K562 (cell line): ENCODE data around the gene CAMSAP3. TPM values are rescaled to one million over a fixed set of nuclear protein-coding genes. Genes with fewer than 3 reads are reported as not detected.
A peak's percentile ranks its signal among the peaks of the same experiment; 100 is the strongest.

Experiments
- ATF2 ChIP-seq: sonication (generic); formaldehyde crosslinking; IDR thresholded peaks from 2 replicates; pipeline ENCODE4 v1.8.1; 2022; ENCODE audit warnings: missing genetic modification reagents
- CCNT2 ChIP-seq: IDR thresholded peaks from 2 replicates; pipeline ENCODE4 v1.6.1; 2011; ENCODE audit warnings: borderline replicate concordance, low read depth, mild to moderate bottlenecking, moderate library complexity, mixed read lengths, low read length; ENCODE audit not compliant: insufficient read length; ENCODE audit errors: extremely low read depth
- HCFC1 ChIP-seq: IDR thresholded peaks from 2 replicates; pipeline ENCODE4 v1.6.1; 2012; ENCODE audit warnings: low read depth, low read length, improper control_type of control experiment
- HDAC3 ChIP-seq: fragments of 450-650 bp; IDR thresholded peaks from 2 replicates; pipeline ENCODE4 v1.6.1; 2018; ENCODE audit warnings: borderline replicate concordance, mild to moderate bottlenecking, moderate library complexity; ENCODE audit not compliant: partially characterized antibody
- POLR2AphosphoS5 ChIP-seq: IDR thresholded peaks from 2 replicates; pipeline ENCODE4 v1.6.1; 2011; ENCODE audit warnings: mild to moderate bottlenecking, low read depth, low read length, moderate library complexity; ENCODE audit not compliant: control insufficient read depth, insufficient read depth
- PRPF4 ChIP-seq: fragments of 200-400 bp; formaldehyde crosslinking; IDR thresholded peaks from one replicate; pipeline ENCODE4 v1.6.1; 2017; ENCODE audit warnings: low read length, low read depth, mild to moderate bottlenecking; ENCODE audit not compliant: insufficient read depth, poor library complexity, severe bottlenecking
- RB1 ChIP-seq: fragments of 450-650 bp; IDR thresholded peaks from 2 replicates; pipeline ENCODE4 v1.6.1; 2017; ENCODE audit warnings: low read depth, mild to moderate bottlenecking
- RBM34 ChIP-seq: fragments of 200-400 bp; formaldehyde crosslinking; IDR thresholded peaks from 2 replicates; pipeline ENCODE4 v1.6.1; 2018; ENCODE audit warnings: low read length, borderline replicate concordance; ENCODE audit not compliant: insufficient read depth
- TFAM ChIP-seq: fragments of 250-450 bp; sonication (Bioruptor Pico); conservative IDR thresholded peaks from 2 replicates; pipeline ENCODE4 v1.5.0; 2021; ENCODE audit warnings: mild to moderate bottlenecking, moderate library complexity
- ZNF551 ChIP-seq: fragments of 250-450 bp; sonication (Bioruptor Pico); IDR thresholded peaks from 2 replicates; pipeline ENCODE4 v1.5.0; 2021; ENCODE audit warnings: mild to moderate bottlenecking, moderate library complexity
- polyA plus RNA-seq, 8 experiments: library from polyadenylated mRNA; depleted of rRNA in 4 of 8; stranded (reverse) in 5 of 8; unstranded in 3 of 8; fragments of >200 nt; fragmentation: Nextera tagmentation in 2 of 8; fragmentation: Illumina TruSeq in 1 of 8; extraction: Ambion mirVana in 2 of 8; extraction: Trizol in 1 of 8; gene quantifications; 2 replicates each; pipeline versions ENCODE4 v1.2.1 to v1.2.3, GENCODE V29; 2011 to 2014; ENCODE audit warnings: inconsistent platforms in 1 of 8, missing spikeins in 1 of 8
- total RNA-seq, 7 experiments: library from RNA; depleted of rRNA in 6 of 7; stranded (reverse); fragments of >200 nt in 6 of 7; fragmentation: Illumina TruSeq in 2 of 7; extraction: Trizol in 2 of 7; gene quantifications; 2 replicates each; pipeline versions ENCODE4 v1.2.1 to v1.2.3, GENCODE V29; 2011 to 2021; ENCODE audit warnings: low replicate concordance in 1 of 7
- TF ChIP-seq, protein P1 (sequence below): sonication (generic); formaldehyde crosslinking; IDR thresholded peaks from 2 replicates; pipeline ENCODE4 v1.8.0; 2022; ENCODE audit warnings: missing genetic modification reagents, mild to moderate bottlenecking, borderline replicate concordance
- TF ChIP-seq, protein P2 (sequence below): fragments of 250-450 bp; sonication (Bioruptor Pico); IDR thresholded peaks from 2 replicates; pipeline ENCODE4 v1.4.0; 2020; ENCODE audit warnings: mild to moderate bottlenecking, moderate library complexity
- TF ChIP-seq, protein P3 (sequence below): sonication (generic); formaldehyde crosslinking; IDR thresholded peaks from 2 replicates; pipeline ENCODE4 v1.8.1; 2023; ENCODE audit warnings: missing genetic modification reagents, mild to moderate bottlenecking, borderline replicate concordance

Gene CAMSAP3
- total and polyA plus RNA-seq, 9 of the 15 experiments (the other 6 are each of a cell fraction or from before 2014, with no cell fraction given): 0.01 to 0.89 (median 0.22) TPM; not detected in 1

DNA sequence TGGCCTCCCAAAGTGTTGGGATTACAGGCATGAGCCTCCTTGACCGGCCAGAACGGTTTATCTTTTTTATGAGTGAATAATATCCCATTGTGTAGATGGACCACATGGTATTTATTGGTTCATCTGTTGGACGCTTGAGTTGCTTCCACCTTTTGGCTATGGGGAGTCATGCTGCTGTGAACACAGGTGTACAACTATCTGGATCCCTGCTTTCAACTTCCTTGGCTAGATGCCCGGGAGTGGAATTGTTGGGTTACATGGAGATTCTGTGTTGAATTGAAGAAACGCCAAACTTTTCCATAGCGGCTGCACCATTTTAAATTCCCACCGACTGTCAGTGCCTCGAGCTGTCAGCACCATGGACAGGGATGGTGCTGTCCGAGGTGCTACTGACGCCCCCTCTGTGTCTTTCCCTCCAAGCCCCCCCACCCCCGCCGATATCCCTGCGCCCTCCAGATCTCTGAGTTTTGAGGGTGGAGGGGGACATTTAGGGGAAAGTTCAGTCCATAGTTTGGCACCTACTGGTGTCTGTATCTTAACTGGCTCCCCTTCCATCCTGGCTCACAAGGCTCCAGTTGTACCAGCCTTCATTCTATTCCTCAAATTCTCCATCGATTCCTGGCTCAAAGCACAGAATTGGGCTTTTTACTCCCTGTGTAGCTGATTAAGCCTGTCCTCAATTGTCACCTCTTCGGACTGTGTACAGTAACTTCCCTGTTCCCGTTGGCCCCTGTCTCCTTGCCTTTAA, 32.8 kb upstream of the CAMSAP3 start (continued):
- TF ChIP-seq HDAC3 (no peak), RBM34 (no peak), HCFC1 (no peak), CCNT2 (no peak), RB1 (no peak), ZNF551 (no peak), POLR2AphosphoS5 (no peak), PRPF4 (no peak), ATF2 (peak; percentile 91), TFAM (CRISPR knock-in tag) (no peak)
- TF ChIP-seq, protein P1, sequence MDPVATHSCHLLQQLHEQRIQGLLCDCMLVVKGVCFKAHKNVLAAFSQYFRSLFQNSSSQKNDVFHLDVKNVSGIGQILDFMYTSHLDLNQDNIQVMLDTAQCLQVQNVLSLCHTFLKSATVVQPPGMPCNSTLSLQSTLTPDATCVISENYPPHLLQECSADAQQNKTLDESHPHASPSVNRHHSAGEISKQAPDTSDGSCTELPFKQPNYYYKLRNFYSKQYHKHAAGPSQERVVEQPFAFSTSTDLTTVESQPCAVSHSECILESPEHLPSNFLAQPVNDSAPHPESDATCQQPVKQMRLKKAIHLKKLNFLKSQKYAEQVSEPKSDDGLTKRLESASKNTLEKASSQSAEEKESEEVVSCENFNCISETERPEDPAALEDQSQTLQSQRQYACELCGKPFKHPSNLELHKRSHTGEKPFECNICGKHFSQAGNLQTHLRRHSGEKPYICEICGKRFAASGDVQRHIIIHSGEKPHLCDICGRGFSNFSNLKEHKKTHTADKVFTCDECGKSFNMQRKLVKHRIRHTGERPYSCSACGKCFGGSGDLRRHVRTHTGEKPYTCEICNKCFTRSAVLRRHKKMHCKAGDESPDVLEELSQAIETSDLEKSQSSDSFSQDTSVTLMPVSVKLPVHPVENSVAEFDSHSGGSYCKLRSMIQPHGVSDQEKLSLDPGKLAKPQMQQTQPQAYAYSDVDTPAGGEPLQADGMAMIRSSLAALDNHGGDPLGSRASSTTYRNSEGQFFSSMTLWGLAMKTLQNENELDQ (CRISPR knock-in tag): peak; percentile 99
- TF ChIP-seq, protein P2, sequence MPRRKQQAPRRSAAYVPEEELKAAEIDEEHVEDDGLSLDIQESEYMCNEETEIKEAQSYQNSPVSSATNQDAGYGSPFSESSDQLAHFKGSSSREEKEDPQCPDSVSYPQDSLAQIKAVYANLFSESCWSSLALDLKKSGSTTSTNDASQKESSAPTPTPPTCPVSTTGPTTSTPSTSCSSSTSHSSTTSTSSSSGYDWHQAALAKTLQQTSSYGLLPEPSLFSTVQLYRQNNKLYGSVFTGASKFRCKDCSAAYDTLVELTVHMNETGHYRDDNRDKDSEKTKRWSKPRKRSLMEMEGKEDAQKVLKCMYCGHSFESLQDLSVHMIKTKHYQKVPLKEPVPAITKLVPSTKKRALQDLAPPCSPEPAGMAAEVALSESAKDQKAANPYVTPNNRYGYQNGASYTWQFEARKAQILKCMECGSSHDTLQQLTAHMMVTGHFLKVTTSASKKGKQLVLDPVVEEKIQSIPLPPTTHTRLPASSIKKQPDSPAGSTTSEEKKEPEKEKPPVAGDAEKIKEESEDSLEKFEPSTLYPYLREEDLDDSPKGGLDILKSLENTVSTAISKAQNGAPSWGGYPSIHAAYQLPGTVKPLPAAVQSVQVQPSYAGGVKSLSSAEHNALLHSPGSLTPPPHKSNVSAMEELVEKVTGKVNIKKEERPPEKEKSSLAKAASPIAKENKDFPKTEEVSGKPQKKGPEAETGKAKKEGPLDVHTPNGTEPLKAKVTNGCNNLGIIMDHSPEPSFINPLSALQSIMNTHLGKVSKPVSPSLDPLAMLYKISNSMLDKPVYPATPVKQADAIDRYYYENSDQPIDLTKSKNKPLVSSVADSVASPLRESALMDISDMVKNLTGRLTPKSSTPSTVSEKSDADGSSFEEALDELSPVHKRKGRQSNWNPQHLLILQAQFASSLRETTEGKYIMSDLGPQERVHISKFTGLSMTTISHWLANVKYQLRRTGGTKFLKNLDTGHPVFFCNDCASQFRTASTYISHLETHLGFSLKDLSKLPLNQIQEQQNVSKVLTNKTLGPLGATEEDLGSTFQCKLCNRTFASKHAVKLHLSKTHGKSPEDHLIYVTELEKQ (CRISPR knock-in tag): no peak
- TF ChIP-seq, protein P3, sequence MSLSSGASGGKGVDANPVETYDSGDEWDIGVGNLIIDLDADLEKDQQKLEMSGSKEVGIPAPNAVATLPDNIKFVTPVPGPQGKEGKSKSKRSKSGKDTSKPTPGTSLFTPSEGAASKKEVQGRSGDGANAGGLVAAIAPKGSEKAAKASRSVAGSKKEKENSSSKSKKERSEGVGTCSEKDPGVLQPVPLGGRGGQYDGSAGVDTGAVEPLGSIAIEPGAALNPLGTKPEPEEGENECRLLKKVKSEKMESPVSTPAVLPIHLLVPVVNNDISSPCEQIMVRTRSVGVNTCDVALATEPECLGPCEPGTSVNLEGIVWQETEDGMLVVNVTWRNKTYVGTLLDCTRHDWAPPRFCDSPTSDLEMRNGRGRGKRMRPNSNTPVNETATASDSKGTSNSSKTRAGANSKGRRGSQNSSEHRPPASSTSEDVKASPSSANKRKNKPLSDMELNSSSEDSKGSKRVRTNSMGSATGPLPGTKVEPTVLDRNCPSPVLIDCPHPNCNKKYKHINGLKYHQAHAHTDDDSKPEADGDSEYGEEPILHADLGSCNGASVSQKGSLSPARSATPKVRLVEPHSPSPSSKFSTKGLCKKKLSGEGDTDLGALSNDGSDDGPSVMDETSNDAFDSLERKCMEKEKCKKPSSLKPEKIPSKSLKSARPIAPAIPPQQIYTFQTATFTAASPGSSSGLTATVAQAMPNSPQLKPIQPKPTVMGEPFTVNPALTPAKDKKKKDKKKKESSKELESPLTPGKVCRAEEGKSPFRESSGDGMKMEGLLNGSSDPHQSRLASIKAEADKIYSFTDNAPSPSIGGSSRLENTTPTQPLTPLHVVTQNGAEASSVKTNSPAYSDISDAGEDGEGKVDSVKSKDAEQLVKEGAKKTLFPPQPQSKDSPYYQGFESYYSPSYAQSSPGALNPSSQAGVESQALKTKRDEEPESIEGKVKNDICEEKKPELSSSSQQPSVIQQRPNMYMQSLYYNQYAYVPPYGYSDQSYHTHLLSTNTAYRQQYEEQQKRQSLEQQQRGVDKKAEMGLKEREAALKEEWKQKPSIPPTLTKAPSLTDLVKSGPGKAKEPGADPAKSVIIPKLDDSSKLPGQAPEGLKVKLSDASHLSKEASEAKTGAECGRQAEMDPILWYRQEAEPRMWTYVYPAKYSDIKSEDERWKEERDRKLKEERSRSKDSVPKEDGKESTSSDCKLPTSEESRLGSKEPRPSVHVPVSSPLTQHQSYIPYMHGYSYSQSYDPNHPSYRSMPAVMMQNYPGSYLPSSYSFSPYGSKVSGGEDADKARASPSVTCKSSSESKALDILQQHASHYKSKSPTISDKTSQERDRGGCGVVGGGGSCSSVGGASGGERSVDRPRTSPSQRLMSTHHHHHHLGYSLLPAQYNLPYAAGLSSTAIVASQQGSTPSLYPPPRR (CRISPR knock-in tag): peak; percentile 93; the same call in 1 of the 2 replicates
